ENCODE results near the gene MTCL3.

The MTCL3 gene

DNA sequence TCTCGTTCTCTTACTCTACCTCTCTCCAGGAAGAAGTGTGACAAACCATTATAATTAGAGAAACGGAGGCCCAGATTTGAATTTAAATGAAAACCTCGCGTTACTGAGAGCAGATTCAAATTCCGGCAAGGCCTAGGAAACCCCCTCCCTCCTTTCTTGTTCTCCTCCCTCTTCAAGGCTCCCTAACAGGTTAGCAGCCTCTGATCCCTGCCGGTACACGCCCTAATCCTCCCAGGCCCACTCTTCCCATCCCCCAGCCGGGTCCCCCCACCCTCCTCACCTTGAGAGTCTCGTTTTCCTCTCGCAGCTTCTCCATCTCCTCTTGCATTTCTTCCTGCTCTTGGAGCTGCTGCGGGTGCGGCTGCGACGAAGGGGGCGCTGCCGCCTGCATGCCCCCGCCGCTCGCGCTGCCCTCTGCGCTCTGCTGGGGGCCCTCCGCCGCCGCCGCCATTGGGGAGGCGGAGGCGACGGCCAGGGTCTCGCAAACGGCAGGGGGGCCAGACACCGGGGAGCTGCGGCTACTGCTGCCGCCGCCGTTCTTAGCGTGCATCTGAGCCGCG, 3.8 kb downstream of the MTCL3 start:
- peak in 7 of 14 donors; percentile 31 to 74 (median 42) for DNase-seq

DNA sequence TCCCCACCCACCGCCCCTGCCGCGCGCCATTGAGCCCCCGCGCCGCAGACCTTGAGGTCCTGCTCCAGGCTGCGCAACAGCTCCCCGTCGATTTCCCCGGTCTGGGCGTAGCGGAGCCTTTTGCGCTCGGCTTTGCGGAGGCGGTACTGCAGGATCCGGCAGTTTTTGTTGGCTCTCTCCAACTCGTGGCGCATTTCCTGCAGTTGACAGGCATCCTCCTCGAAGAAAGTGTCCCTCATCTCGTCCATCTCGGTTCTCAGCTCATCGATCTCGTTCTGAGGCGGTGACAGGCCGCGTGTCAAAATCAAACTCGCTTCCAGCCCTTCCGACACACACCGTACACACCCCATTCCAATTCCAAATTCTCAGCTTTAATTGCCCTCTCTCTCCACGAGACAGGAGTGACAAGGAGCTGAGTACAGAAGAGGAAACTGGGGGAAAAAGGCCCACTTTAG, 4.3 kb downstream of the MTCL3 start:
- DNase-seq = peak in 12 of 14 donors; percentile 24 to 75 (median 40)

DNA sequence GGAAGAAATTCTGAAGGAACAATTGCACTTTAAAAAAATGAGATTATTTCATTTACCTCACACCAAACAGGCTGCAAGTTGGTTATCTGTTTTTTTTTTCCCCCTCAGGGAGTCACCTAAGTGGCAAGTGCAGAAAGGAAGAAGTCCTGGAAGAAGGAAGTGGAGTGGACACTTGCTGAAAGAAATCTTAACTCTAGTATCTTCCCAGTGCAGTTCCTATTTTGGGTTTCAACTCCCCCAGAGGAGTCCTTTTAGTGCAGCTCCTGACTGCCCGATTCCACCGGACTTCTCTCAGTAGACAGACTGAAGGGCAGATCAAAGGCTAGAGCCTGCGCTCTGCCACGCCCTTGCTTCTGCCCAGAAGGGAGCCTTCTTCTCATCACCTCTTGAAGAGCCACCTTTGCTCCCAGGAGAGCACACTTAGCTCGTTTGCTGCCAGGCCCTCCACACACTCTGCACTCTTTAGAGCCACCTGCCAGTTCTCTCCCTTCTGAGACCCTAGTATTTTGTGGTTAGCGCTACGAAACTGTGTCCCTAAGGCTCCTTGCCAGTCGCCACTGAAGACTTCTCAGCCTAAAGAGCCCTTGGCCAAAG, 4.9 kb downstream of the MTCL3 start:
- DNase-seq = peak in 4 of 14 donors; percentile 14 to 63 (median 33)

DNA sequence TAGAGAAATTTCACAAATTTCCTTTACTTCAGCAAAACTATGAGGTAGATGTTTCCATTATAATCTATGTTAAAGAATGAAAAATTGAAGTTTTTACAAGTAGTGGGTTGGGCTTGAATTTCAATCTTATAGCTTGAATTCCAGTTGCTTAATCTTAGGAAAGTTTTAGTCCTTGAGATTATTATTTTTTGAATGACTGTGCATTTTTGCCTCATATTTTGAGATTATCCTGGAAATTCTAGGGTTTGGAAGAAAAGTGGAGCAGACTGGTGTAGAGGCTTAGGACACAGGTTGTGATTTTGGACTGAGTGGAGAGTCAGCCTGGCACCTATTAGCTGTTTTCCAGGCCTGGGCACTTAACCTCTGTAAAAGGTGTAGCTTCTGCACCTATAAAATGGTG, 5.7 kb downstream of the MTCL3 start:
- DNase-seq = no peak

DNA sequence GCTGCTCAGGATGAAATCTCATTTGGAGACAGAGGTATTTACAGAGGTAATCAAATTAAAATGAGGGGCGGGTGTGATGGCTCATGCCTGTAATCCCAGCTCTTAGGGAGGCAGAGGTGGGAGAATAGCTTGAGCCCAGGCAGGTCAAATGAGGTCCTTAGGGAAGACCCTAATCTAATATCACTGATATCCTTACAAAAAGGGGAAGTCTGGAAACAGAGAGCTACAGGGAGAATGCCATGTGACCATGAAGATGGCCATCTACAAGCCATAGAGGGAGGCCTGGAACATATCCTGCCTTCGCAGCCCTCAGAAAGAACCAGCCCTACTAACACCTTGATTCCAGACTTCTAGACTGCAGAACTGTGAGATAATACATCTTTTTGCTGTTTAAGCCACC, 8.3 kb downstream of the MTCL3 start:
- no peak for DNase-seq

DNA sequence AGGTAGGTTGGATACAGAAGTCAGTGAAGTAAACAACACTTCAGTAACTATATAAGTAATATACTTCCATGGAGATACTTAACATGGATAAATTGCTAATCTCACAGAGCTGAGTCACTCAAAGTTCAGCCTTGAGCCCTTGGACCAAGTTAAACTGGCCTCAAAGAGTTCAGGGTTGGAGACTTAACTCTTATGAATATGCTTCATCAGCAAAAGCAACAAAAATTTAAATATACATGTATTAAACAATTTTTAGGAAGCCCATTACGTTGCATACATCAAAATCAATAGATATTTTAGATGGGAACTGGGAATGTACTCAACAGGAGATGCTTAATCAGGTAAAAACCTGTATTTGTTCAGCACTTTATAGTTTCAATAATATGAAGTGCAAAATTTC, 12.2 kb downstream of the MTCL3 start:
- DNase-seq = no peak

DNA sequence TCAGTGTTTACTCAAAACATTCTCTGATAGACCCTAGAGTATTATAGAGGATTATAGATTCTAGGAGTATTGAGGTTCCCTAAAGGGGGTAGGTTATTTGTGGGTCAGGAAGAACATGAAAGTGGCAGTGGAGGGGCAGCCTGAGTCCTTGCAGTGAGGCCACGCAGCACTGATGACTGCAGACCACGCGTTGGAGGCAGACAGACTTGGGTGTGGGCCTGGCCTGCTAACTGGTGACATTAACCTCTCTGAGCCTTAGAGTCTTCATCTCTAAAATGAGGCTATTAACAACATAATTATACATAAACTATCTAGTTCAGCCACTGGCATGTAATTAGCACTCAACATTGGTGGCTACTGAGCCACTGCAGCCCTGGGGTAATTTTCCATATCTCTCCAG, 16.1 kb downstream of the MTCL3 start:
- DNase-seq = no peak

DNA sequence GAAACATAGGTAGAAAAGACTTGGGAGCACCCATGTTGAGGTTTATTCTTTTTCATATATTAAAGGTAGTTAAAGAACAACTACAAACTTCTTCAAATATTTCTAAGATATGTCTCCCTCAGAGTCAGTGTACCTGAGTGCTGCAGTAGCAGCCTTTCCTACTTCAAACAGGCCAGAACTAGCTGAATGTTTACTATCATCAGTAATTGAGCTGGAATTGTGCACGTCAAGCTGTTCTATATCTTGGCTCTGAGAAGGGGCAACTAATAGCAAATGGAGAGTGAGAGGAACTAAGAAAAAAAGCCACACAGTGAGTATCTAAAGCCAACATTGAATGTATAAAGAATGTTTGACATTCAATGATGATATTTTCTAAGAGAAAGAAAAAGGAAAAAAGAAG, 21.7 kb downstream of the MTCL3 start:
- DNase-seq = no peak

DNA sequence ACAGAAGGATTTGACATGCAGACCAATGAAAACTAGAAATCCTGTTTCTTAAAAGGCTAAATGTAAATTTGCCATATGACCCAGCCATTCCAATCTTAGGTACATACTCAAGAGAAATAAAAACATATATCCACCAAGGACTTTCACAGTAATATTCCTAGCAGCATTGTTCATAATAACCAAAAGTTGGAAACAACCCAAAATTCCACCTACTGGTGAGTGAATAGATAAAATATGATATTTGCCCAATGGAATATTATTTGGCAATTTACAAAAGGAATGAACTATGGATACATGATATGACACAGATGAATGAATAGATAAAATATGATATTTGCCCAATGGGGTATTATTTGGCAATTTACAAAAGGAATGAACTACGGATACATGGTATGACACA, 22.7 kb downstream of the MTCL3 start:
- DNase-seq = no peak

DNA sequence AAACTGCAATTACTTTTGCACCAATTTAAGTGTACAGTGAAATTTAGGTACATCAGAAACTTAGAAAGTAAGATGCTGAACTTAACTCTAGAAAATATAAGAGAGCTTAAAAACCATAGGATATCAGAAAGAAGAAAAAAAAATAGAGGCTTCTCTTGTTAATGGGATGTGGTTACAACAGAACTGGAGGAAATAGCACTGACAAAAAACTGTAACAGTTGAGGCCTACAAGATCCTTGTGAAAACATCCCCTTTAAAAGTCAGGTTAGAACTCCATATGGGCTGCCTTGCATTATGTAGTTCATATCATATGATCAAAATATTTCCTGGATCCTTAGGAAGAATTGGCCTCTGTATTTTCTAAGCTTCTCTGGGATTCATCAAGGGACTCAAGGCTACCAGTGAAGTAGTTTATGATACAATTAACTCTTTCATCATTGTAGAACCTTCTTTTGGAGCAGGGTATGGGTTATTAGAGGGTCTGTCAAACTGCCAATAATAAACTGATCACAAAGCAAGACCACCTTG, 24.8 kb downstream of the MTCL3 start:
- no peak for DNase-seq

DNA sequence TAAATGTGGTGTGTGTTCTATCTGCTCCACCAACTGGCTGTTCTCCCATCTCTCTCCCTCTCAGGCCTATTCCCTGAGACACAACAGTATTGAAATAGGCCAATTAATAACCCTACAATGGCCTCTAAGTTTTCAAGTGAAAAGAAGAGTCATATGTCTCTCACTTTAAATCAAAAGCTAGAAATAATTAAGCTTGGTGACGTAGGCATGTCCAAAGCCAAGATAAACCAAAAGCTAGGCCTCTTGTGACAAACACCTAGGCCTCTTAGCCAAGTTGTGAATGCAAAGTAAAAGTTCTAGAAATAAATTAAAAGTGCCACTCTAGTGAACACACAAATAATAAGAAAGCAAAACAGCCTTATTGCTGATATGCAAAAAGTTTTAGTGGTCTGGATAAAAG, 29.9 kb downstream of the MTCL3 start:
- no peak for DNase-seq

DNA sequence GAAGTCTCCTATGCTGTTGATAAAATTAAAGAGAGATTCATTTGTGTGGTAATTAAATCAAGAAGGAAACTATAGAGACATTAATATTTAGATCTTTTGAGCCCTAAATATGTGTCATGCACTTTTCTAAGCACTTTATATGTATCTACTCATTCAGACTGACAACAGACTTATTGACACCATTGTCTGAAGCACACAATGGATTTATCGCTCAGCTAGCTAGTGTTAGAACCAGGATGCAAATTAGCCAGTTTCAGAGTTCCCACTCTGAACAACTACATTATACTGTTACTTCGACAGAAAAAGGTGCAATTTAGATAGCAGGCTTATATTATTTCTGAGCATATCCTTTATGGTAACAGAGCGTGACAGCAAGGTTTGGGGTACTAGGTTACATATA, 32.2 kb downstream of the MTCL3 start:
- no peak for DNase-seq

DNA sequence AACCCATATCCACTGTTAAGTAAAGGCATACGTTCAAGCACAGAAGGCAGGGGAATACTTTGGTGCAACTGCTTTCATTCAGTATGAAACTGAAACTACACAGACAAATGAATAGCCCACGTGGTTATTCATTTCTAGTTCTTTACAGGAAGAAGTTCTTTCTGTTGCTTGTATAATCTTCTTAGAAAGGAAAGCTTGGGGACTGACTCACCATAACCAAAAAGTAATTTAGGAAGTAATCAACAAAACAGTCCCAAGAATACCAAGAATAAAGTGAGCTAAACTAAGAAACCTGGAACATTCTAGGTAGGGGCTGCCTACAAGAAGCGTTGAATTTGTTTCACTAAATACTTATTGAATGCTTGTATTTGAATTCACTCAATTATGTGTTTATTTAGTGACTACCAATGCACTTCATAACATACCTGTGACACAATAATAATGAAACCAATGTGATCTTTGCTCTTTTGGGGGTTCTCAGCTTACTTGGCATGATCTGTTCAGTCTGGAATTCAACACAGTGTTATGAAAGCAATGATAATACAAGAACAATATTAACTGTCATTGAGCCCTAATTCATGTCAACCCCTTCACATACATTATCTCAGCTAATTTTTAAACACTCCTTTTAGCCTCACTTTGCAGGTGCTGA, 34.8 kb downstream of the MTCL3 start:
- no peak for DNase-seq

DNA sequence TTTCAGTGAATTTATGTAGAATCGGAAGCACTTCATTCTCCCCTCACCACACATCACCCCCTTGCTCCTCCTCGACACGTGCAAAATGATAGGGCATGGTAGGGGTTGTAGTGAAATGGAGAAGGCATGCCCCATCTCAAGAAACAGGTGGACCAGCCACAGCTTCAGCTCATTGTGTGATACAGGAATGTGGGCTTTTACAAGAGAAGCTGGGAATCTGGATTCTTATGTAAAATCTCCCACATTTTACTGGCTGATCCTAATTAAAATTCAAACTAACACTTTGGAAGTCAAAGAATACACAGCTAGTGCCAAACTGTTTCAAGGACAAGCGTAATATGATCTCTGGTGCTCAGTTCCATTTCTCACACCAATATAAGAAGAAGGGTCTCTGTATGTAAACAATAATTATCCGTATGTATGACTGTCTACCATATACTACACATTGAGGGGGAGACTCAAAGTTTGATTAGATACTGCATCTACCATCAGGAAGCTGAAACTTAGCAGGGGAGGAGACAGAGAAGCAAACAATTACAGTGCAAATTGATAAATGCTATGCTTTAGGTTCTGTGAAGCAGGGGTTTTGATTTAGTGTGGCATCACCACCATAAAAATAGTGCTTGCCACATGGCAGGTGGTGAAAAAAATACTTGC, 35.6 kb downstream of the MTCL3 start:
- DNase-seq = no peak

DNA sequence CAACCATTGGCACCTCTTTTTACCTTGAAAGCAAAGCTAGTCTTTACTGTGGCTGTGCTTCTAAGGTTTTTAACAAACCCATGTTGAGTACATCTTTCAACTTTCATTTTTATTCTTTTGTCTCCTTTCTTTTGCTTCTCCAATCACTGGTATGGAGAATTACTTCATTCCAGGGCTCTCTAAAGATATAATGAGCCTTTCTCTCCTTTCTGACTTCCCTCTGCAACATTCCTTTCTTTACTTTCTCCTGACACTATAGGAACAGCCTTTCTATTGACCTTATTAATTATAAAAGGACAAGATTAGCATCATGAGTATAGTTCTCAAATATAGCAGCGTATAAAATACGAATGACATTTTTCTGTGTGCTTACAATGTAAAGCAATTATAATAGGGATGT, 36.8 kb downstream of the MTCL3 start:
- no peak for DNase-seq

DNA sequence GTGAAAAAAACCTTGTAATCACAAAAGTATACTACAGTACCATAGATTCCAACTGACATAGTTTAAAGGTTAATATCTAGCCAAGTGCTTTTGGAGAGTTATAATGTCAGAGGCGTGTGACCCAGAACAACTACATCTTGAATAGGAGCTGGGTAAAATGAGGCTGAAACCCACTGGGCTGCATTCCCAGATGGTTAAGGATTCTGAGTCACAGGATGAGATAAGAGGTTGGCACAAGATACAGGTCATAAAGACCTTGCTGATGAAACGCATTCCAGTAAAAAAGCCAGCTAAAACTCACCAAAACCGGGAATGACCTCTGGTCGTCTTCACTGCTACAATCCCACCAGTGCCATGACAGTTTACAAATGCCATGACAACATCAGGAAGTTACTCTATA, 37.5 kb downstream of the MTCL3 start:
- no peak for DNase-seq

DNA sequence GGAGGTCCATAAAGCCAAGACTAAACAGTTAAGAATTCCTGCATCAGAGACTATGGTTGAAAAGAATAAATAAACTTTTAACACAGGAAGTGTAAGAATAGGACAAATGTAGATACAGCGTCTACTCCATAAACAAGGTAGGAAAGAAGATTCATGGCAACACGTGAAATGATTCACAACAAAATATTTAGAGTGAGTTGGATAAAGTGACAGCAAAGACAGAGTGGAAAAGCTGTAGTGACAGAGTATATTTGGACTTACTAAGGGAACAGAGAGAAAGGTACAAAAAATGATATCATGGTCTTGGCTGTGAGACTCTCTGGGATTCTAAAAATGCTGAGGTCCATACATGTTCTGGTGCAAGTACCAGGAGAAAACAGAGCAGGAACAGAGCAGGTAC, 38.0 kb downstream of the MTCL3 start:
- no peak for DNase-seq

DNA sequence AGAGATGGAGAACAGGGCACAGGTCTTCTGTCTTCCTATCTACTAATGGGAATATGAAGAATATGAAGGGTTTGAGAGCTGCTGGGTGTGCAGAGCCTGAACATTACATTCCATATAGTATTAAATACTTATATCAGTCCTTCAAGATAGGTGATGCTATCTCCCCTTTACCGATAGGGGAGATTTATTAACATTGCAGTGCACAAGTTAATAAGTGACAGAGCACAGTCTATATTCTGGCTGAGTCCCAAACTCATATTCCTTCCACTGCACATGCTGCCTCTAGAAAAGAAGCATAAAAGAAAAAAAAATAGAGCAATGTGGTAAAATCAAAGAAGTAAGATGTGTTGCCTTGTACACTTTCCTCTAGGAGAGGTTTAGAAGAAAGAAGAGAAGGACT, 41.5 kb downstream of the MTCL3 start:
- DNase-seq = no peak

DNA sequence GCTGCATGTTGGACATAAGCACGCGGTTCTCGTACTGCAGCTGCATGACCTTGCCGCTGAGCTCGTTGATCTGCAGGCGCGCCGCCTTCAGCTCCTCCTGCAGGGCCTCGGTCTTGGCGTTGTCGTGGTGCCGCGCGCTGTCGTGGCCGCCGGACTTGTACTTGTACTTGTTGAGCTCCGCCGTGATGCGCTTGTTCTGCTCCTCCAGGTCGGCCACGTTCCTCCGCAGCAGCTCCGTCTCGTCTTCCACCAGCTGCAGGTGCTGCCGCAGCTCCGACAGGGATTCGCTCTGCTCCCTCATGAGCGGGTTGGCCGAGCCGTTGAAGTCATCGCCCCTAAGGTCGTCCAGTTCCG, 43.3 kb downstream of the MTCL3 start:
- no peak for DNase-seq

DNA sequence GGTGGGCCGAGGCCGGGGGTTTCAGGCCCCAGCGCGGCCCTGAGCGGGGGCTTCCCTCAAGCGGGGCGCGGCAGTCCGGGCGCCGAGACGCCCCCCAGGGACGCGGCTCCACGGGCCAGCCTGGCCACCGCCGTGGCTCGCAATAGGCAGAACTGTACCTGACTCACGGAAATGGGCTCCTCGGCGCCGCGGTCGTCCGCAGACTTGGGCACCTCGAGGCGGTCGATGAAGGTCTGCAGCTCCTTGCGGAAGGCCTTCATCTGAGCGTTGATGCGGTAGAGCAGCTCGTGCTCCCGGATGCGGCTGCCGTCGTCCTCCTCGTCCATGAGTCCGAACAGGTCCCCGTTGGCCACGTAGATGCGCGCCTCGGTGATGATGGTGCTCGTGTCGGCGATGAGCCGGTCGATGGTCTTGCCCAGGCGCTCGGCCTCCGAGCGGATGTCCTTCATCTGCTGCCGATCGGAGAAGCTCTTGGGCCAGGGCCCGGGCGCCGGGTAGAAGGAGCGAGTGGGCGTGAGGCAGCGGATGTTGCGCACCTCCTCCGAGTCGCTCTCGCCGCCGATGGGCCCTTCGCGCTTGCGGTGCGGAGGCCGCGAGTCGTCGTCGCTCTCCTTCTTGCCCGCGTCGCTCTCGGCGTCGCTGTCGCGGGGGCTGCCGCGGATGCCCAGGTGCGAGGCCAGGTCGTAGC, 43.9 kb downstream of the MTCL3 start:
- DNase-seq = no peak

DNA sequence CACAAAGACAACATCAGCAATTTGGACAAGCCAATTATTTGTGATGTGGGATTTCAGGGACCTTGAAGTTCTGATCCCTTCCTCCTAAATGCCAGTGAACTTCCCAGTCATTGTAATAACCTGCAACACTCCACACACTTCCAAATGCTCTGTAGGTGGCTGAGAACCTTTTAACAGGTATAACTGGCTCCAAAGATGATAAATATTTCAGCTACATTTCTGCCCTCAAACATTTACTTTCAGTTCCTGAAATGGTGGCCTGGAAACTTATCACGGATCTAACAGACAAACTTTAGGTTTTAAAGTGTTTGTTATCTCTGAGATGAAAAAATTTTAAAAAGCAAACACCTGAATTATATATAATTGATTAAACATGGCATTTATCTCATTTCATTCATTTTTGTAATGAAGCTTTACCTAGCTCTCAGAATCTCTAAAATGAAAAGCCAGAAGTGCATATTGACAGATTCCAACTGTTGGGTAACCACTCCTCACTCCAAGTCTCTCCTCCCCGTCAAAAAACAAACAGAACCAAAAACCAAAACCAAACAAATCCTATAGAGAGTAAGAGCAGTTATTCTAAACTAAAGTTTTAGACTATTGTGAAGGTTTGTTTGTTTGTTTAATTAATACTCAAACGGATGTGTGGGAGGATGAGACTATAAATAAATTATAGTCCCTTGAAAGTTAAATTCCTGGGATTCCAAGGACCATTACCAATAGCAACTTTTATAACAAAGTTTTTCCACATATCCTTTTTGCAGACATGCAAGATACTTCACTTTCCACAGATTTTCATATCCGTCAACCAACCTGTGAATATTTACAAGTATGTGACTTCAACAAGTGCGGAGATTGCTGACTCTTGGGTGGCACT, 47.5 kb downstream of the MTCL3 start:
- no peak for DNase-seq

DNA sequence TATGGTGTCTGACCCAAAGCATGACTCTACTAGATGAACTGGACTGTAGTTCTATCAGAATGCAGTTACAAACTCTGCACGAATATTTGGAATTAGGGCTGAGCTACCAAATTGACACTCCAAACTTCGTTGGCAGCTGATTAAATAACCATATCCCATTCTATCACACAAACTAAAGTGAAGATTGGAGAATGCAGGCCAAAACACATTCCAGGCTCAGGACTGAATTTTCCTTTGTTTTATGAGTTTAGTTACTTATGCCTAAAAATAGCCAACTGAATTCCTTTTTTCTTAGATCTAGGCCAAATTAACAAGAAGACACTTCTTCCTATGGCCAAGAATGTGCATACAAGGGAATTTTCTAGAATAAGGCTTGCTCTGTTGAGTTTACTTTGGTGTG, 50.2 kb downstream of the MTCL3 start:
- DNase-seq = no peak
